K562 (cell line): Measurements from ENCODE around the gene BRF1. TPM values are rescaled to one million over a fixed set of nuclear protein-coding genes. Genes with fewer than 3 reads are reported as not detected.

ENCODE experiments used
- CBX2 ChIP-seq: fragments of 200-600 bp; sonication (generic); IDR thresholded peaks from one replicate; pipeline ENCODE4 v1.6.1; 2012; ENCODE audit warnings: mild to moderate bottlenecking, low read length, inconsistent platforms; ENCODE audit not compliant: insufficient read depth, poor library complexity, severe bottlenecking
- EGR1 ChIP-seq: fragments of 450-650 bp; conservative IDR thresholded peaks from 2 replicates; pipeline ENCODE4 v1.6.1; 2017; ENCODE audit warnings: mild to moderate bottlenecking
- ETV6 ChIP-seq, 3 experiments: fragments of 150-350 bp in 1 of 3; sonication (generic) in 1 of 3; formaldehyde crosslinking in 1 of 3; IDR thresholded peaks; 2 replicates each; pipeline versions ENCODE4 v1.6.1 to v1.8.0; 2014 to 2022; ENCODE audit warnings: borderline replicate concordance in 2 of 3, low read depth in 2 of 3, antibody characterized with exemption in 1 of 3, low read length in 1 of 3, mild to moderate bottlenecking in 1 of 3, missing genetic modification reagents in 1 of 3
- HDGF ChIP-seq: fragments of 450-650 bp; IDR thresholded peaks from 2 replicates; pipeline ENCODE4 v1.6.1; 2016
- LCOR ChIP-seq: sonication (generic); formaldehyde crosslinking; IDR thresholded peaks from 2 replicates; pipeline ENCODE4 v1.8.0; 2022; ENCODE audit warnings: mild to moderate bottlenecking, missing genetic modification reagents
- PHF8 ChIP-seq: fragments of 200-600 bp; sonication (generic); IDR thresholded peaks from 2 replicates; pipeline ENCODE4 v1.6.1; 2012; ENCODE audit warnings: mixed run types, mild to moderate bottlenecking, inconsistent platforms, low read length, moderate library complexity, borderline replicate concordance
- POLR2B ChIP-seq: fragments of 450-650 bp; IDR thresholded peaks from 2 replicates; pipeline ENCODE4 v1.6.1; 2018; ENCODE audit warnings: low read depth; ENCODE audit not compliant: partially characterized antibody
- RBM17 ChIP-seq: fragments of 200-400 bp; formaldehyde crosslinking; IDR thresholded peaks from 2 replicates; pipeline ENCODE4 v1.6.1; 2017; ENCODE audit warnings: low read depth, mild to moderate bottlenecking, low read length, borderline replicate concordance
- ZNF274 ChIP-seq: IDR thresholded peaks from 2 replicates; pipeline ENCODE4 v1.6.1; 2011; ENCODE audit warnings: low read depth, mild to moderate bottlenecking, low read length, moderate library complexity, borderline replicate concordance
- polyA plus RNA-seq, 8 experiments: library from polyadenylated mRNA; depleted of rRNA in 4 of 8; stranded (reverse) in 5 of 8; unstranded in 3 of 8; fragments of >200 nt; fragmentation: Nextera tagmentation in 2 of 8; fragmentation: Illumina TruSeq in 1 of 8; extraction: Ambion mirVana in 2 of 8; extraction: Trizol in 1 of 8; gene quantifications; 2 replicates each; pipeline versions ENCODE4 v1.2.1 to v1.2.3, GENCODE V29; 2011 to 2014; ENCODE audit warnings: inconsistent platforms in 1 of 8, missing spikeins in 1 of 8
- total RNA-seq, 7 experiments: library from RNA; depleted of rRNA in 6 of 7; stranded (reverse); fragments of >200 nt in 6 of 7; fragmentation: Illumina TruSeq in 2 of 7; extraction: Trizol in 2 of 7; gene quantifications; 2 replicates each; pipeline versions ENCODE4 v1.2.1 to v1.2.3, GENCODE V29; 2011 to 2021; ENCODE audit warnings: low replicate concordance in 1 of 7
- TF ChIP-seq, protein P1 (sequence below): sonication (generic); formaldehyde crosslinking; IDR thresholded peaks from 2 replicates; pipeline ENCODE4 v1.8.0; 2022; ENCODE audit warnings: mild to moderate bottlenecking, missing genetic modification reagents
- TF ChIP-seq, protein P2 (sequence below): fragments of 450-650 bp; IDR thresholded peaks from 2 replicates; pipeline ENCODE4 v1.6.1; 2016; ENCODE audit warnings: borderline replicate concordance

Gene BRF1
- total and polyA plus RNA-seq, 9 of the 15 experiments (the other 6 are each of a cell fraction or from before 2014, with no cell fraction given) = 0.14 to 24.6 (median 8.2) TPM

DNA sequence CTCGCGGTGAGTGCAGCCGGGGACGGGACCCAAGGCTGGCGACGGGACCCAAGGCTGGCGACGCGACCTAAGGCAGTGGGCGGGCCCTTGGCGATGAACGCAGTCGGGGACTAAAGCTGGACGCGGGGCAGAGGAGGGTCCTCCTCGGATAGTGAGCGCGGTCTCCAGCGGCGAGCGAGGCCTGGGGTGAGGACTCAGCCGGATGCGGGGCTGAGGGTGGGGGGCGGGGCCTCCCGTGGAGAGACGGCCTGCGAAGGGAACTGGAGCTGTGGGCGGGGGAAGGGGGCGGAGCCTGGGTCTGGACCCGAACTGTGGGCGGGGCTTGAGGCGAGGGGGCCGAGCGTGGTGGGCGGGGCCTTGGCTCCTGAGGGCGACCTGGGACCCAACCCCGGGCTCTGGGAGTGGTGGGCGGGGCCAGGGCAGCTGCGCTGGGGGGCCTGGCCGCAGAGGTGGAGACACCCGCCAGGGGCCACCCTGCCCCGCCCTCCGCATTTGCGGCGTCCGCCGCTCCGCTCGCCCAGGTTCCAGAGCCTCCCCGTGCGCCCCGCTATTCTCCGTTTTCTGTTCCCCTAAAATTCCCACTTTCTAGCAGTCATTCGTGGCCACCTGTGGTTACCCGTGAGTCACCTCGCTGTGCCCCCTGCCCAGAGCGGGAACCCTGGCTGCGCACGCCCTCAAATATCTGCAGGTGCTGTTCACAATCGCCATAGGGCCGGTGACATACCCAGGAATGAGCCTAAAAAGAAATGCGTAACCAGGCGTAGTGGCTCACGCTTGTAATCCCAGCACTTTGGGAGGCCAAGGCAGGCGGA, 508 bp upstream of the BRF1 start (continued):
- TF ChIP-seq, protein P1, sequence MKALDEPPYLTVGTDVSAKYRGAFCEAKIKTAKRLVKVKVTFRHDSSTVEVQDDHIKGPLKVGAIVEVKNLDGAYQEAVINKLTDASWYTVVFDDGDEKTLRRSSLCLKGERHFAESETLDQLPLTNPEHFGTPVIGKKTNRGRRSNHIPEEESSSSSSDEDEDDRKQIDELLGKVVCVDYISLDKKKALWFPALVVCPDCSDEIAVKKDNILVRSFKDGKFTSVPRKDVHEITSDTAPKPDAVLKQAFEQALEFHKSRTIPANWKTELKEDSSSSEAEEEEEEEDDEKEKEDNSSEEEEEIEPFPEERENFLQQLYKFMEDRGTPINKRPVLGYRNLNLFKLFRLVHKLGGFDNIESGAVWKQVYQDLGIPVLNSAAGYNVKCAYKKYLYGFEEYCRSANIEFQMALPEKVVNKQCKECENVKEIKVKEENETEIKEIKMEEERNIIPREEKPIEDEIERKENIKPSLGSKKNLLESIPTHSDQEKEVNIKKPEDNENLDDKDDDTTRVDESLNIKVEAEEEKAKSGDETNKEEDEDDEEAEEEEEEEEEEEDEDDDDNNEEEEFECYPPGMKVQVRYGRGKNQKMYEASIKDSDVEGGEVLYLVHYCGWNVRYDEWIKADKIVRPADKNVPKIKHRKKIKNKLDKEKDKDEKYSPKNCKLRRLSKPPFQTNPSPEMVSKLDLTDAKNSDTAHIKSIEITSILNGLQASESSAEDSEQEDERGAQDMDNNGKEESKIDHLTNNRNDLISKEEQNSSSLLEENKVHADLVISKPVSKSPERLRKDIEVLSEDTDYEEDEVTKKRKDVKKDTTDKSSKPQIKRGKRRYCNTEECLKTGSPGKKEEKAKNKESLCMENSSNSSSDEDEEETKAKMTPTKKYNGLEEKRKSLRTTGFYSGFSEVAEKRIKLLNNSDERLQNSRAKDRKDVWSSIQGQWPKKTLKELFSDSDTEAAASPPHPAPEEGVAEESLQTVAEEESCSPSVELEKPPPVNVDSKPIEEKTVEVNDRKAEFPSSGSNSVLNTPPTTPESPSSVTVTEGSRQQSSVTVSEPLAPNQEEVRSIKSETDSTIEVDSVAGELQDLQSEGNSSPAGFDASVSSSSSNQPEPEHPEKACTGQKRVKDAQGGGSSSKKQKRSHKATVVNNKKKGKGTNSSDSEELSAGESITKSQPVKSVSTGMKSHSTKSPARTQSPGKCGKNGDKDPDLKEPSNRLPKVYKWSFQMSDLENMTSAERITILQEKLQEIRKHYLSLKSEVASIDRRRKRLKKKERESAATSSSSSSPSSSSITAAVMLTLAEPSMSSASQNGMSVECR (CRISPR knock-in tag) = no peak
- TF ChIP-seq PHF8 (peak; percentile 79; the same call in 1 of the 2 replicates), ZNF274 (no peak), ETV6 (IDR thresholded peaks at IDR 0.05; ENCODE audit: borderline replicate concordance in 1 of 2, low read depth in 2 of 2, low read length in 1 of 2) (no peak), ETV6 (CRISPR knock-in tag; IDR thresholded peaks at IDR 0.05; ENCODE audit: borderline replicate concordance) (no peak), CBX2 (no peak), RBM17 (no peak), HDGF (no peak), POLR2B (peak; percentile 73), EGR1 (peak; percentile 25; the same call in 1 of the 2 replicates), LCOR (no peak)
- TF ChIP-seq, protein P2, sequence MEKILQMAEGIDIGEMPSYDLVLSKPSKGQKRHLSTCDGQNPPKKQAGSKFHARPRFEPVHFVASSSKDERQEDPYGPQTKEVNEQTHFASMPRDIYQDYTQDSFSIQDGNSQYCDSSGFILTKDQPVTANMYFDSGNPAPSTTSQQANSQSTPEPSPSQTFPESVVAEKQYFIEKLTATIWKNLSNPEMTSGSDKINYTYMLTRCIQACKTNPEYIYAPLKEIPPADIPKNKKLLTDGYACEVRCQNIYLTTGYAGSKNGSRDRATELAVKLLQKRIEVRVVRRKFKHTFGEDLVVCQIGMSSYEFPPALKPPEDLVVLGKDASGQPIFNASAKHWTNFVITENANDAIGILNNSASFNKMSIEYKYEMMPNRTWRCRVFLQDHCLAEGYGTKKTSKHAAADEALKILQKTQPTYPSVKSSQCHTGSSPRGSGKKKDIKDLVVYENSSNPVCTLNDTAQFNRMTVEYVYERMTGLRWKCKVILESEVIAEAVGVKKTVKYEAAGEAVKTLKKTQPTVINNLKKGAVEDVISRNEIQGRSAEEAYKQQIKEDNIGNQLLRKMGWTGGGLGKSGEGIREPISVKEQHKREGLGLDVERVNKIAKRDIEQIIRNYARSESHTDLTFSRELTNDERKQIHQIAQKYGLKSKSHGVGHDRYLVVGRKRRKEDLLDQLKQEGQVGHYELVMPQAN = peak; percentile 42
